ENCODE data around the gene FREY1. TPM values are rescaled to one million over a fixed set of nuclear protein-coding genes. Genes with fewer than 3 reads are reported as not detected.
A peak's percentile ranks its signal among the peaks of the same experiment; 100 is the strongest.

The FREY1 gene
- total RNA-seq, 1 donor = 1.8 TPM

- Histone ChIP-seq H2AFZ (ENCODE audit: low read length) (no peak within 1 kb of the TSS), H3K27me3 (ENCODE audit: insufficient read depth, low read length) (peaks cover 55% of the 10 kb centered on the region), H4K20me1 (ENCODE audit: insufficient read depth, low read length) (peaks cover under 1% of the 10 kb centered on the region), H3K9me3 (ENCODE audit: low read depth, low read length) (no peaks in the 10 kb centered on the region), H3K79me2 (ENCODE audit: insufficient read depth, low read length) (peaks cover under 1% of the 10 kb centered on the region), H3K4me1 (ENCODE audit: insufficient read depth, low read length) (peaks cover 4% of the 10 kb centered on the region), H3K36me3 (ENCODE audit: insufficient read depth, low read length) (no peaks in the 10 kb centered on the region), H3K4me2 (ENCODE audit: insufficient read depth, low read length) (no peak within 1 kb of the TSS), H3K4me3 (ENCODE audit: insufficient read depth, low read length) (no peak within 1 kb of the TSS), H3K27ac (ENCODE audit: low read depth, low read length) (no peak within 1 kb of the TSS)
- TF ChIP-seq, protein P1, sequence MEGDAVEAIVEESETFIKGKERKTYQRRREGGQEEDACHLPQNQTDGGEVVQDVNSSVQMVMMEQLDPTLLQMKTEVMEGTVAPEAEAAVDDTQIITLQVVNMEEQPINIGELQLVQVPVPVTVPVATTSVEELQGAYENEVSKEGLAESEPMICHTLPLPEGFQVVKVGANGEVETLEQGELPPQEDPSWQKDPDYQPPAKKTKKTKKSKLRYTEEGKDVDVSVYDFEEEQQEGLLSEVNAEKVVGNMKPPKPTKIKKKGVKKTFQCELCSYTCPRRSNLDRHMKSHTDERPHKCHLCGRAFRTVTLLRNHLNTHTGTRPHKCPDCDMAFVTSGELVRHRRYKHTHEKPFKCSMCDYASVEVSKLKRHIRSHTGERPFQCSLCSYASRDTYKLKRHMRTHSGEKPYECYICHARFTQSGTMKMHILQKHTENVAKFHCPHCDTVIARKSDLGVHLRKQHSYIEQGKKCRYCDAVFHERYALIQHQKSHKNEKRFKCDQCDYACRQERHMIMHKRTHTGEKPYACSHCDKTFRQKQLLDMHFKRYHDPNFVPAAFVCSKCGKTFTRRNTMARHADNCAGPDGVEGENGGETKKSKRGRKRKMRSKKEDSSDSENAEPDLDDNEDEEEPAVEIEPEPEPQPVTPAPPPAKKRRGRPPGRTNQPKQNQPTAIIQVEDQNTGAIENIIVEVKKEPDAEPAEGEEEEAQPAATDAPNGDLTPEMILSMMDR (IDR thresholded peaks at IDR 0.05; ENCODE audit: extremely low read depth, low read depth, low read length) = no peak
- peak; percentile 89 for DNase-seq (ENCODE audit: insufficient read length, low spot score, missing footprints)
Measured at GRCh38 chr11:45922425-45923082, 15.5 kb upstream of the FREY1 start, which contains the start of gene LARGE2. Gene LARGE2, plus strand, starts transcription at chr11:45922656. Its CDS starts 227 bp downstream, at chr11:45922883.

GRCh38 chr11:45921561-45922424, 14.7 kb upstream of the FREY1 start:
- TF ChIP-seq, protein P1 (IDR thresholded peaks at IDR 0.05; ENCODE audit: extremely low read depth, low read depth, low read length) = no peak
- H3K27ac ChIP-seq (ENCODE audit: low read depth, low read length) = no peak overlapping the region
- DNase-seq (ENCODE audit: insufficient read length, low spot score, missing footprints) = peak; percentile 81
- H3K9me3 ChIP-seq (ENCODE audit: low read depth, low read length) = no peaks in the 10 kb centered on the region
- no peaks in the 10 kb centered on the region for H3K36me3 ChIP-seq (ENCODE audit: insufficient read depth, low read length)
- H3K27me3 ChIP-seq (ENCODE audit: insufficient read depth, low read length) = peaks cover 55% of the 10 kb centered on the region
- peaks cover 10% of the 10 kb centered on the region for H3K4me1 ChIP-seq (ENCODE audit: insufficient read depth, low read length)
- H4K20me1 ChIP-seq (ENCODE audit: insufficient read depth, low read length) = peaks cover 6% of the 10 kb centered on the region
- no peak overlapping the region for H3K4me3 ChIP-seq (ENCODE audit: insufficient read depth, low read length)
- H3K4me2 ChIP-seq (ENCODE audit: insufficient read depth, low read length) = no peak overlapping the region
- peaks cover 8% of the 10 kb centered on the region for H3K79me2 ChIP-seq (ENCODE audit: insufficient read depth, low read length)
- H2AFZ ChIP-seq (ENCODE audit: low read length) = no peak overlapping the region

DNA sequence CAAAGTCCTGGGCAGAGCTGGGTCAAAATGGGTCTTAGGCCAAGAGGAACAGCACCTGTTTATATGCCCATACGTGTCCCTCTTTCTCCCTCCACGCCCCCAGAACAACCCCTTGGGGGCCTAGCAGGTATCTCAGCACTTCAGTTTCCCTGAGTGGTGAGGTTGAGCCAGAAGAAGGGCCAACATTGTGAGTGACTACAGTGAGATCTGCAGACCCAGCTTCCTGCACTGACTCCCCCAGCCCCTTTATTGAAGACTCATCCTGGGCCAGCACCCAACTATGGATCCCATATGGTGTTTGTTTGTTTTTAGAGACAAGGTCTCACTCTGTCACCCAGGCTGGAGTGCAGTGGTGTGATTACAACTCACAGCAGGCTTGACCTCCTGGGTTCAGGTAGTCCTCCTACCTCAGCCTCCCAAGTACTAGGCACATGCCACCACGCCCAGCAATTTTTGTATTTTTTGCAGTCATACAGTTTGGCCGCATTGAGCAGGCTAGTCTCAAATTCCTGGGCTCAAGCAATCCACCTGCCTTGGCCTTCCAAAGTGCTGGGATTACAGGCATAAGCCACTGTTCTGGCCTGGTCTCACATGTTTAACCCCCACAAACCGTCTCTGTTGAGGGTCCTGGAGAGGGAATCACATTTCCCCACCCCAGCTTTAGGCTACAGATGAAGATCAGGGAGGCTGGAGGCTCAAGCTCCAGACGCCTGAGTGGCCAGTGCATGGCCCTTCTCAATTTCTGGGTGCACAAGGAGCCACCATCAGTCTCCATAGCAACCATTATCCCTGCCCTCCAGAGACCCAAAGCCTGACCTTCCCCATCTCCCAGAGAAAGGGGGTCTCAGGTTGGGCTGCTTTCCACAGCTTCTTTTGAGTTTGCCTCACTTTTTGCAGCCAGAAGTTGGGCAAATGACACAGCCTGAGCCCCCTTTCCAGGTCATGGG, 13.7 kb upstream of the FREY1 start:
- peaks cover 6% of the 10 kb centered on the region for H4K20me1 ChIP-seq (ENCODE audit: insufficient read depth, low read length)
- H3K4me2 ChIP-seq (ENCODE audit: insufficient read depth, low read length) = no peak overlapping the region
- H3K27me3 ChIP-seq (ENCODE audit: insufficient read depth, low read length) = peaks cover 45% of the 10 kb centered on the region
- H3K27ac ChIP-seq (ENCODE audit: low read depth, low read length) = no peak overlapping the region
- DNase-seq (ENCODE audit: insufficient read length, low spot score, missing footprints) = peak; percentile 73
- TF ChIP-seq, protein P1 (IDR thresholded peaks at IDR 0.05; ENCODE audit: extremely low read depth, low read depth, low read length) = no peak
- peaks cover 11% of the 10 kb centered on the region for H3K4me1 ChIP-seq (ENCODE audit: insufficient read depth, low read length)
- peaks cover 17% of the 10 kb centered on the region for H3K79me2 ChIP-seq (ENCODE audit: insufficient read depth, low read length)
- H3K4me3 ChIP-seq (ENCODE audit: insufficient read depth, low read length) = no peak overlapping the region
- no peaks in the 10 kb centered on the region for H3K36me3 ChIP-seq (ENCODE audit: insufficient read depth, low read length)
- no peak overlapping the region for H2AFZ ChIP-seq (ENCODE audit: low read length)
- no peaks in the 10 kb centered on the region for H3K9me3 ChIP-seq (ENCODE audit: low read depth, low read length)

Data from osteoblast (primary cell).